K562 (cell line): Measurements from ENCODE around the gene BRAT1. TPM values are rescaled to one million over a fixed set of nuclear protein-coding genes. Genes with fewer than 3 reads are reported as not detected.

Experiments used
- AFF4 ChIP-seq: sonication (generic); formaldehyde crosslinking; IDR thresholded peaks from 2 replicates; pipeline ENCODE4 v1.8.0; 2023; ENCODE audit warnings: mild to moderate bottlenecking, missing genetic modification reagents
- CXXC5 ChIP-seq: fragments of 250-450 bp; sonication (Bioruptor Pico); IDR thresholded peaks from 2 replicates; pipeline ENCODE4 v1.8.0; 2022; ENCODE audit warnings: inconsistent platforms, mild to moderate bottlenecking, moderate library complexity
- FOXJ3 ChIP-seq: sonication (generic); formaldehyde crosslinking; IDR thresholded peaks from 2 replicates; pipeline ENCODE4 v1.4.0; 2020; ENCODE audit warnings: mild to moderate bottlenecking, missing genetic modification reagents
- HDAC8 ChIP-seq: fragments of 450-650 bp; IDR thresholded peaks from 2 replicates; pipeline ENCODE4 v1.6.1; 2016; ENCODE audit warnings: mild to moderate bottlenecking, missing genetic modification characterization, moderate library complexity, missing compliant biosample characterization
- HDGF ChIP-seq: fragments of 450-650 bp; IDR thresholded peaks from 2 replicates; pipeline ENCODE4 v1.6.1; 2016
- HMGN3 ChIP-seq: IDR thresholded peaks from 2 replicates; pipeline ENCODE4 v1.6.1; 2011; ENCODE audit warnings: borderline replicate concordance, low read depth, mild to moderate bottlenecking, mixed read lengths, low read length; ENCODE audit not compliant: insufficient read length; ENCODE audit errors: extremely low read depth
- L3MBTL2 ChIP-seq: fragments of 450-650 bp; IDR thresholded peaks from 2 replicates; pipeline ENCODE4 v1.6.1; 2016; ENCODE audit warnings: mild to moderate bottlenecking, moderate library complexity
- MIER1 ChIP-seq: fragments of 450-650 bp; IDR thresholded peaks from 2 replicates; pipeline ENCODE4 v1.6.1; 2016; ENCODE audit warnings: antibody characterized with exemption, mild to moderate bottlenecking, low read depth
- MTA1 ChIP-seq: fragments of 450-650 bp; IDR thresholded peaks from 2 replicates; pipeline ENCODE4 v1.6.1; 2017; ENCODE audit warnings: borderline replicate concordance
- MTA2 ChIP-seq: fragments of 450-650 bp; IDR thresholded peaks from 2 replicates; pipeline ENCODE4 v1.6.1; 2016; ENCODE audit warnings: low read depth
- NBN ChIP-seq: fragments of 450-650 bp; IDR thresholded peaks from 2 replicates; pipeline ENCODE4 v1.6.1; 2016; ENCODE audit warnings: low read depth, mild to moderate bottlenecking
- RB1 ChIP-seq: fragments of 450-650 bp; IDR thresholded peaks from 2 replicates; pipeline ENCODE4 v1.6.1; 2017; ENCODE audit warnings: low read depth, mild to moderate bottlenecking
- RNF219 ChIP-seq: fragments of 250-450 bp; sonication (Bioruptor Pico); IDR thresholded peaks from 2 replicates; pipeline ENCODE4 v1.5.0; 2022; ENCODE audit warnings: mild to moderate bottlenecking
- STAT5B ChIP-seq: fragments of 250-450 bp; sonication (Bioruptor Pico); IDR thresholded peaks from 2 replicates; pipeline ENCODE4 v1.8.0; 2021; ENCODE audit warnings: mild to moderate bottlenecking, inconsistent platforms
- TAF1 ChIP-seq: IDR thresholded peaks from 2 replicates; pipeline ENCODE4 v1.6.1; 2011; ENCODE audit warnings: mild to moderate bottlenecking, low read length, moderate library complexity; ENCODE audit not compliant: insufficient read depth, control insufficient read depth, severe bottlenecking; ENCODE audit errors: extremely low read depth
- TARDBP ChIP-seq: fragments of 450-650 bp; IDR thresholded peaks from 2 replicates; pipeline ENCODE4 v1.6.1; 2016
- THRA ChIP-seq: fragments of 450-650 bp; IDR thresholded peaks from 2 replicates; pipeline ENCODE4 v1.6.1; 2017; ENCODE audit warnings: mild to moderate bottlenecking, moderate library complexity
- ZBTB7A ChIP-seq: IDR thresholded peaks from 2 replicates; pipeline ENCODE4 v1.6.1; 2011; ENCODE audit warnings: low read depth, mild to moderate bottlenecking, low read length, moderate library complexity, borderline replicate concordance; ENCODE audit not compliant: control insufficient read depth
- ZEB2 ChIP-seq: fragments of 450-650 bp; IDR thresholded peaks from 2 replicates; pipeline ENCODE4 v1.6.1; 2016
- ZFP30 ChIP-seq: fragments of 250-450 bp; sonication (Bioruptor Pico); IDR thresholded peaks from 2 replicates; pipeline ENCODE4 v1.8.0; 2022; ENCODE audit warnings: moderate library complexity, mild to moderate bottlenecking, inconsistent platforms, borderline replicate concordance
- ZKSCAN1 ChIP-seq: fragments of 150-350 bp; IDR thresholded peaks from 2 replicates; pipeline ENCODE4 v1.6.1; 2016; ENCODE audit warnings: low read depth, low read length
- ZNF165 ChIP-seq: fragments of 250-450 bp; sonication (Bioruptor Pico); IDR thresholded peaks from 2 replicates; pipeline ENCODE4 v1.4.0; 2020; ENCODE audit warnings: borderline replicate concordance
- ZNF3 ChIP-seq: fragments of 250-450 bp; sonication (Bioruptor Pico); IDR thresholded peaks from 2 replicates; pipeline ENCODE4 v1.5.0; 2021; ENCODE audit warnings: mild to moderate bottlenecking, moderate library complexity
- polyA plus RNA-seq, 8 experiments: library from polyadenylated mRNA; depleted of rRNA in 4 of 8; stranded (reverse) in 5 of 8; unstranded in 3 of 8; fragments of >200 nt; fragmentation: Nextera tagmentation in 2 of 8; fragmentation: Illumina TruSeq in 1 of 8; extraction: Ambion mirVana in 2 of 8; extraction: Trizol in 1 of 8; gene quantifications; 2 replicates each; pipeline versions ENCODE4 v1.2.1 to v1.2.3, GENCODE V29; 2011 to 2014; ENCODE audit warnings: inconsistent platforms in 1 of 8, missing spikeins in 1 of 8
- total RNA-seq, 7 experiments: library from RNA; depleted of rRNA in 6 of 7; stranded (reverse); fragments of >200 nt in 6 of 7; fragmentation: Illumina TruSeq in 2 of 7; extraction: Trizol in 2 of 7; gene quantifications; 2 replicates each; pipeline versions ENCODE4 v1.2.1 to v1.2.3, GENCODE V29; 2011 to 2021; ENCODE audit warnings: low replicate concordance in 1 of 7

Gene BRAT1
- total and polyA plus RNA-seq, 9 of the 15 experiments (the other 6 are each of a cell fraction or from before 2014, with no cell fraction given) = 0.13 to 49.6 (median 10.5) TPM

- TF ChIP-seq AFF4 (CRISPR knock-in tag) (no peak), CXXC5 (CRISPR knock-in tag) (peak; percentile 70), HDGF (no peak), ZKSCAN1 (peak; percentile 62), ZNF165 (CRISPR knock-in tag) (no peak), HMGN3 (peak; percentile 57), THRA (no peak), MIER1 (no peak), MTA2 (no peak), ZEB2 (no peak), RNF219 (no peak), MTA1 (no peak), TARDBP (no peak), L3MBTL2 (peak; percentile 38), TAF1 (peak; percentile 59), ZFP30 (CRISPR knock-in tag) (no peak), RB1 (peak; percentile 56; the same call in 1 of the 2 replicates), HDAC8 (tag) (no peak), FOXJ3 (CRISPR knock-in tag) (no peak), ZNF3 (CRISPR knock-in tag) (no peak), STAT5B (CRISPR knock-in tag) (no peak), NBN (no peak; the same call in 1 of the 2 replicates), ZBTB7A (peak; percentile 52; the same call in 1 of the 2 replicates)
Measured at GRCh38 chr7:2555121-2556052, at the start of gene BRAT1 (continued).
